Upper lobe of left lung (tissue), 4 donors: Measurements from ENCODE around the gene LRRC7.

Source experiments
- EP300 ChIP-seq, 4 donors: sonication (generic); formaldehyde crosslinking; IDR thresholded peaks; one replicate each; pipeline ENCODE4 v1.5.1; 2017; ENCODE audit warnings: antibody characterized with exemption in 4 of 4, control low read depth in 2 of 4
- POLR2A ChIP-seq, 4 donors: fragments of 450-650 bp; IDR thresholded peaks; one replicate each; pipeline ENCODE4 v1.5.1; 2016 to 2017; ENCODE audit warnings: antibody characterized with exemption in 4 of 4, mild to moderate bottlenecking in 2 of 4
- POLR2AphosphoS5 ChIP-seq, 2 donors: sonication (generic); formaldehyde crosslinking; IDR thresholded peaks; one replicate each; pipeline ENCODE4 v1.5.1; 2017; ENCODE audit warnings: antibody characterized with exemption in 2 of 2
- TF ChIP-seq, protein P1 (sequence below), 6 experiments: fragments of 450-650 bp in 4 of 6; fragments of 200-600 bp in 2 of 6; sonication (generic) in 2 of 6; IDR thresholded peaks; one replicate each; pipeline ENCODE4 v1.5.1; 2016 to 2019; ENCODE audit warnings: antibody characterized with exemption in 6 of 6

DNA sequence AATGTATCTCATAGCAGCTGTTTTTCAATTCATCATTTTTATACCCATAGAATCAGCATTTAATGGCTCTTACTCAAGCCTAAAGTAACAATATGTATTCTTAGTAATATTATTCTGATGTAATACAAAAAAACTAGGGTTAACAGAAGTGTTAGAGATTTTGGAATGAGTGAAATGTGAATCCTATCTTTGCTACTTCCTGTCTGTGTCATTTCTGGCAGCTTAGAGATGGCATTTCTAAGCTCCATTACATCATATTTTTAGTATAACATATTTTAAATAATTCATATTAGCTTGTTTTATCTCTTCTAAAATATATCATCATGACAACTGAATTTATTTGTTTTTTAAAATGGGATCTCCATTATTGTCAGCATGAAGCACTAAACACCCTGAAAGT, 90.2 kb downstream of the LRRC7 start:
- TF ChIP-seq, protein P1, sequence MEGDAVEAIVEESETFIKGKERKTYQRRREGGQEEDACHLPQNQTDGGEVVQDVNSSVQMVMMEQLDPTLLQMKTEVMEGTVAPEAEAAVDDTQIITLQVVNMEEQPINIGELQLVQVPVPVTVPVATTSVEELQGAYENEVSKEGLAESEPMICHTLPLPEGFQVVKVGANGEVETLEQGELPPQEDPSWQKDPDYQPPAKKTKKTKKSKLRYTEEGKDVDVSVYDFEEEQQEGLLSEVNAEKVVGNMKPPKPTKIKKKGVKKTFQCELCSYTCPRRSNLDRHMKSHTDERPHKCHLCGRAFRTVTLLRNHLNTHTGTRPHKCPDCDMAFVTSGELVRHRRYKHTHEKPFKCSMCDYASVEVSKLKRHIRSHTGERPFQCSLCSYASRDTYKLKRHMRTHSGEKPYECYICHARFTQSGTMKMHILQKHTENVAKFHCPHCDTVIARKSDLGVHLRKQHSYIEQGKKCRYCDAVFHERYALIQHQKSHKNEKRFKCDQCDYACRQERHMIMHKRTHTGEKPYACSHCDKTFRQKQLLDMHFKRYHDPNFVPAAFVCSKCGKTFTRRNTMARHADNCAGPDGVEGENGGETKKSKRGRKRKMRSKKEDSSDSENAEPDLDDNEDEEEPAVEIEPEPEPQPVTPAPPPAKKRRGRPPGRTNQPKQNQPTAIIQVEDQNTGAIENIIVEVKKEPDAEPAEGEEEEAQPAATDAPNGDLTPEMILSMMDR (IDR thresholded peaks at IDR 0.05) = no peak
- no peak for TF ChIP-seq EP300 (IDR thresholded peaks at IDR 0.05)
- TF ChIP-seq POLR2A (IDR thresholded peaks at IDR 0.05) = no peak
- no peak for TF ChIP-seq POLR2AphosphoS5 (IDR thresholded peaks at IDR 0.05)
